A673 (cell line): ENCODE results near the gene ZNF611. TPM values are rescaled to one million over a fixed set of nuclear protein-coding genes. Genes with fewer than 3 reads are reported as not detected.

ENCODE experiments used
- BruUV-seq: library from RNA; stranded (reverse); fragments of 400-500 nt; replicated peaks from 2 replicates; lab custom pipeline; 2021; lab: Mats Ljungman, UMichigan
- CTCF ChIA-PET: fragments of 300-600 bp; sonication (Branson Sonifier 250); formaldehyde crosslinking; loops from one replicate; lab custom pipeline; 2022; ENCODE audit warnings: antibody characterized with exemption; lab: Charles Lee
- POLR2A ChIA-PET: fragments of 300-600 bp; sonication (Branson Sonifier 250); formaldehyde crosslinking; loops from one replicate; lab custom pipeline; 2022; ENCODE audit warnings: antibody characterized with exemption; ENCODE audit not compliant: low non-redundant PET; lab: Charles Lee
- DNase-seq: peaks from one replicate; pipeline ENCODE4 v3.0.0-alpha.2; 2015; ENCODE audit warnings: low spot score
- H3K27ac ChIP-seq: fragments of 200-600 bp; sonication (generic); 2 replicates; pipeline ENCODE4 v1.5.1; 2016; ENCODE audit warnings: mixed run types, low read depth, mild to moderate bottlenecking, mixed read lengths, antibody characterized with exemption, low read length; ENCODE audit not compliant: poor library complexity, severe bottlenecking
- H3K27me3 ChIP-seq: fragments of 200-600 bp; sonication (generic); replicated peaks from 2 replicates; pipeline ENCODE4 v1.6.1; 2017; ENCODE audit warnings: mixed run types, low read depth, mild to moderate bottlenecking, mixed read lengths, antibody characterized with exemption, low read length; ENCODE audit not compliant: insufficient read depth, poor library complexity
- H3K36me3 ChIP-seq: fragments of 200-600 bp; sonication (generic); 2 replicates; pipeline ENCODE4 v1.6.1; 2016; ENCODE audit warnings: mixed run types, mild to moderate bottlenecking, mixed read lengths, antibody characterized with exemption, low read length; ENCODE audit not compliant: insufficient read depth, poor library complexity, severe bottlenecking
- H3K4me1 ChIP-seq: fragments of 200-600 bp; sonication (generic); 2 replicates; pipeline ENCODE4 v1.6.1; 2017; ENCODE audit warnings: mixed run types, mild to moderate bottlenecking, mixed read lengths, antibody characterized with exemption, low read length; ENCODE audit not compliant: insufficient read depth, poor library complexity, severe bottlenecking
- H3K4me3 ChIP-seq: fragments of 200-600 bp; sonication (generic); 2 replicates; pipeline ENCODE4 v1.5.1; 2016; ENCODE audit warnings: low read depth, mixed run types, mild to moderate bottlenecking, mixed read lengths, low read length; ENCODE audit not compliant: poor library complexity, severe bottlenecking
- H3K9me3 ChIP-seq: fragments of 200-600 bp; sonication (generic); 2 replicates; pipeline ENCODE4 v1.6.1; 2016; ENCODE audit warnings: mixed run types, low read depth, mild to moderate bottlenecking, mixed read lengths, antibody characterized with exemption, low read length; ENCODE audit not compliant: poor library complexity, severe bottlenecking
- EZH2 ChIP-seq: fragments of 200-600 bp; sonication (generic); IDR thresholded peaks from 2 replicates; pipeline ENCODE4 v1.6.1; 2017; ENCODE audit warnings: borderline replicate concordance, low read depth, mild to moderate bottlenecking, mixed read lengths, antibody characterized with exemption, low read length; ENCODE audit not compliant: poor library complexity, severe bottlenecking
- intact Hi-C: fragments of 100-400 bp; cut with micrococcal nuclease; formaldehyde crosslinking; loops from one replicate; pipeline ENCODE4 v1.10.0; 2022; ENCODE audit not compliant: unreplicated experiment
- total RNA-seq: library from RNA; stranded (reverse); gene quantifications from 2 replicates; pipeline ENCODE4 v1.2.3, GENCODE V29; 2021
- TF ChIP-seq, protein P1 (sequence below): fragments of 300-800, 200-600 bp; sonication (generic); conservative IDR thresholded peaks from 2 replicates; pipeline ENCODE4 v1.5.1; 2017; ENCODE audit warnings: low read depth, mild to moderate bottlenecking, antibody characterized with exemption, low read length, moderate library complexity, mixed read lengths

ZNF611 gene
- total RNA-seq, 1 experiment from 2014 or later: 21.7 TPM

DNA sequence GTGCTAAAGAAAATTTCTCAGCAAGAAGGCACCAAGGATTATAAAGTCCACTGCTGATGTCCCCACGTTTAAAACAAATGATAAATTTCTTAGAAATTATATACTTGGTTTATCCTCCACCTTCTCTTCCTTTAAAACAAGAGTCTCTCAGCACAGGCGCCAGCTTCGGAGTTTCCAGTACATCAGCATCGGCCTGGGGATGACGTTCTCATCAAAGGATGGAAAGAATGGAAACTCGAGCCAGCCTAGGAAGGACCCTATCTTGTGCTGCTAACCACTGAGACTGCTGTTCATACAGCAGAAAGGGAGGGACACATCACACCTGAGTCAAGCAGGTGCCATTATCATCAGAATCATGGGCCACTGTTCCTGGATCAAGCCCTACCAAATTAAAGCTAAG, 66.9 kb downstream of the ZNF611 start:
- no peaks in the 10 kb centered on the region for H3K36me3 ChIP-seq
- no peaks in the 10 kb centered on the region for H3K9me3 ChIP-seq
- intact Hi-C loops: no loop called here
- TF ChIP-seq, protein P1, sequence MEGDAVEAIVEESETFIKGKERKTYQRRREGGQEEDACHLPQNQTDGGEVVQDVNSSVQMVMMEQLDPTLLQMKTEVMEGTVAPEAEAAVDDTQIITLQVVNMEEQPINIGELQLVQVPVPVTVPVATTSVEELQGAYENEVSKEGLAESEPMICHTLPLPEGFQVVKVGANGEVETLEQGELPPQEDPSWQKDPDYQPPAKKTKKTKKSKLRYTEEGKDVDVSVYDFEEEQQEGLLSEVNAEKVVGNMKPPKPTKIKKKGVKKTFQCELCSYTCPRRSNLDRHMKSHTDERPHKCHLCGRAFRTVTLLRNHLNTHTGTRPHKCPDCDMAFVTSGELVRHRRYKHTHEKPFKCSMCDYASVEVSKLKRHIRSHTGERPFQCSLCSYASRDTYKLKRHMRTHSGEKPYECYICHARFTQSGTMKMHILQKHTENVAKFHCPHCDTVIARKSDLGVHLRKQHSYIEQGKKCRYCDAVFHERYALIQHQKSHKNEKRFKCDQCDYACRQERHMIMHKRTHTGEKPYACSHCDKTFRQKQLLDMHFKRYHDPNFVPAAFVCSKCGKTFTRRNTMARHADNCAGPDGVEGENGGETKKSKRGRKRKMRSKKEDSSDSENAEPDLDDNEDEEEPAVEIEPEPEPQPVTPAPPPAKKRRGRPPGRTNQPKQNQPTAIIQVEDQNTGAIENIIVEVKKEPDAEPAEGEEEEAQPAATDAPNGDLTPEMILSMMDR: no peak
- TF ChIP-seq EZH2: no peak
- BruUV-seq: no TSS peak
- ChIA-PET POLR2A (no interaction called here), CTCF (no interaction called here)
- no peaks in the 10 kb centered on the region for H3K27me3 ChIP-seq
- H3K4me1 ChIP-seq: no peaks in the 10 kb centered on the region
- no peak overlapping the region for H3K27ac ChIP-seq
- no peak overlapping the region for H3K4me3 ChIP-seq
- DNase-seq: no peak

DNA sequence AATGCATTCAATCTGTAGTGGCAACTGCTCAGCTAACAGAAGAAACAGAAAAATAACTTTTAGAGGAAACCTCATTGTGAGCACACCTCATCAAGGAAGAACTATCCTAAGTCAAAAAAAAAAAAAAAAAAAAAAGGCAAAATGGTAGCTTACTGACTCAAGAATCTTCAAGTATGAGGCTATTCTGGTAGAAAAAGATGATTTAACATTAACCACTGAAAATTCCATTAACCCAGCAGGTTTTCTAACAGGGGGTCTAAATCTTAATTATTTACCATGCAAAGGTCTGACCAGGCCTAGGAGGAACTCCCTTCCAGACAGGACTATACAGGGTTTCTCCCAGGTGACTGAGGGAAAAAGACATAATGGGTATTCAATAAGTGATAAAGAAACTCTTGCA, 68.3 kb downstream of the ZNF611 start:
- DNase-seq: no peak
- H3K27ac ChIP-seq: no peak overlapping the region
- no TSS peak for BruUV-seq
- intact Hi-C loops: no loop called here
- H3K4me1 ChIP-seq: no peaks in the 10 kb centered on the region
- ChIA-PET POLR2A (no interaction called here), CTCF (no interaction called here)
- no peaks in the 10 kb centered on the region for H3K27me3 ChIP-seq
- no peaks in the 10 kb centered on the region for H3K36me3 ChIP-seq
- H3K9me3 ChIP-seq: no peaks in the 10 kb centered on the region
- no peak for TF ChIP-seq EZH2
- H3K4me3 ChIP-seq: no peak overlapping the region

DNA sequence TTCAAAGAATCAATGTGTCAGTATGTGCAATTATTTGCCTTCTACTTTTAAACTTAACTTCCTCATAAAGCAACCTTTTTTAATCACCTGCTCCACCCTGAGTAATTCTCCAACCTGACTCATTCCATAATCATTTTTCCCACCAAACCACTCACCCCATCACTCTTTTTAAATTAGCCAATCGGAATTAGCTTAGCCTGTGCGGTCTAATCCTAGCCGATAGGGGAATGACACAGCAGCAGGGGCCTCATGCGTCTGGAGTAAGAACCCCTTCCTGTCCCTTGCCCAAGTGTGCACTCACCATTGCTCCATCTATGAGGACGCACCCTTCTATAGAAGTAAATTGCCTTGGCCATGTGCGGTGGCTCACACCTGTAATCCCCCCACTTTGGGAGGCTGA, 69.3 kb downstream of the ZNF611 start:
- no TSS peak for BruUV-seq
- no peak overlapping the region for H3K27ac ChIP-seq
- H3K36me3 ChIP-seq: no peaks in the 10 kb centered on the region
- POLR2A ChIA-PET: no interaction called here
- no peaks in the 10 kb centered on the region for H3K9me3 ChIP-seq
- H3K4me1 ChIP-seq: no peaks in the 10 kb centered on the region
- TF ChIP-seq EZH2: no peak
- TF ChIP-seq, protein P1: no peak
- no peak for DNase-seq
- CTCF ChIA-PET: no interaction called here
- H3K27me3 ChIP-seq: no peaks in the 10 kb centered on the region
- no peak overlapping the region for H3K4me3 ChIP-seq
- intact Hi-C loops: no loop called here

DNA sequence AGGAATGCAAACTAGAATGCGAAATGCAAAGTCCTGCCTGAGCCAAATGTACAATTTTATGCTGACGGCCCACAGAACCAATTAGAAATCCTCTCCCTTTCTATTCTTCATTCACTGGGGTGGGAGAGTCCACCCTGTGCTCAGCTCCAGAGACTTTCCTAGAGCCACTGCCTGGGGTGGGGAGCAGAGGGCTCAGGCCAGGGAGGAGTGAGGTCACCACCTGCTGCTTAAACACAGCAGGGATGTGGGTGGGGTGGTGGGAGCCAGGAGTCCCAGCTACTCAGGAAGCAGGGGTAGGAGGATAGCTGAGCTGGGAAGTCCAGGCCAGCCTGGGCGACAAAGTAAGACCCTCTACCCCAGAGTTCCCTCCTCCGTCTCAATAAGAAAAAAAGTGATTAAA, 69.8 kb downstream of the ZNF611 start:
- no peaks in the 10 kb centered on the region for H3K36me3 ChIP-seq
- H3K4me3 ChIP-seq: no peak overlapping the region
- ChIA-PET POLR2A (no interaction called here), CTCF (no interaction called here)
- intact Hi-C loops: no loop called here
- H3K27me3 ChIP-seq: no peaks in the 10 kb centered on the region
- DNase-seq: no peak
- no peaks in the 10 kb centered on the region for H3K4me1 ChIP-seq
- H3K27ac ChIP-seq: no peak overlapping the region
- no peaks in the 10 kb centered on the region for H3K9me3 ChIP-seq
- BruUV-seq: no TSS peak
- TF ChIP-seq, protein P1: no peak
- no peak for TF ChIP-seq EZH2
